ENCODE measurements around the gene CTSO. TPM values are rescaled to one million over a fixed set of nuclear protein-coding genes. Genes with fewer than 3 reads are reported as not detected.

Gene CTSO
- polyA plus RNA-seq, 1 experiment, result 24.0 TPM

GRCh38 chr4:155964016-155964891, 10.6 kb upstream of the CTSO start:
- H3K27me3 ChIP-seq (ENCODE audit: control insufficient read depth, insufficient read depth, low read length), result no peaks in the 10 kb centered on the region
- CTCF ChIA-PET, result interaction anchor here (3.2 kb wide), 1 partner anchor 11 kb away, joined by 12 read pairs; the partner anchor contains the start of gene CTSO
- no peak overlapping the region for H3K27ac ChIP-seq (ENCODE audit: low read depth, low read length)
- H3K9me3 ChIP-seq (ENCODE audit: control insufficient read depth, insufficient read depth, low read length), result no peaks in the 10 kb centered on the region
- TF ChIP-seq CTCF (IDR thresholded peaks at IDR 0.05; ENCODE audit: low read depth, low read length), result no peak
- POLR2A ChIA-PET, result no interaction called here
- DNase-seq (ENCODE audit: low read depth, low spot score), result no peak
- no peak overlapping the region for H3K4me3 ChIP-seq (ENCODE audit: low read depth, low read length)

GRCh38 chr4:155962767-155963166, 9.1 kb upstream of the CTSO start:
- Histone ChIP-seq H3K27me3 (ENCODE audit: control insufficient read depth, insufficient read depth, low read length) (no peaks in the 10 kb centered on the region), H3K9me3 (ENCODE audit: control insufficient read depth, insufficient read depth, low read length) (no peaks in the 10 kb centered on the region), H3K27ac (ENCODE audit: low read depth, low read length) (no peak overlapping the region), H3K4me3 (ENCODE audit: low read depth, low read length) (no peak overlapping the region)
- CTCF ChIA-PET, result interaction anchor here (1.1 kb wide), 1 partner anchor 560 kb away, joined by 4 read pairs; no protein-coding TSS in a partner anchor
- DNase-seq (ENCODE audit: low read depth, low spot score), result no peak
- POLR2A ChIA-PET, result no interaction called here
- TF ChIP-seq CTCF (IDR thresholded peaks at IDR 0.05; ENCODE audit: low read depth, low read length), result no peak

GRCh38 chr4:155961575-155961974, 7.9 kb upstream of the CTSO start:
- H3K27me3 ChIP-seq (ENCODE audit: control insufficient read depth, insufficient read depth, low read length), result no peaks in the 10 kb centered on the region
- no peaks in the 10 kb centered on the region for H3K9me3 ChIP-seq (ENCODE audit: control insufficient read depth, insufficient read depth, low read length)
- POLR2A ChIA-PET, result no interaction called here
- H3K4me3 ChIP-seq (ENCODE audit: low read depth, low read length), result no peak overlapping the region
- H3K27ac ChIP-seq (ENCODE audit: low read depth, low read length), result no peak overlapping the region
- CTCF ChIA-PET, result interaction anchor here (0.7 kb wide), 1 partner anchor 143 kb away, joined by 3 read pairs; no protein-coding TSS in a partner anchor
- no peak for TF ChIP-seq CTCF (IDR thresholded peaks at IDR 0.05; ENCODE audit: low read depth, low read length)
- DNase-seq (ENCODE audit: low read depth, low spot score), result no peak

DNA sequence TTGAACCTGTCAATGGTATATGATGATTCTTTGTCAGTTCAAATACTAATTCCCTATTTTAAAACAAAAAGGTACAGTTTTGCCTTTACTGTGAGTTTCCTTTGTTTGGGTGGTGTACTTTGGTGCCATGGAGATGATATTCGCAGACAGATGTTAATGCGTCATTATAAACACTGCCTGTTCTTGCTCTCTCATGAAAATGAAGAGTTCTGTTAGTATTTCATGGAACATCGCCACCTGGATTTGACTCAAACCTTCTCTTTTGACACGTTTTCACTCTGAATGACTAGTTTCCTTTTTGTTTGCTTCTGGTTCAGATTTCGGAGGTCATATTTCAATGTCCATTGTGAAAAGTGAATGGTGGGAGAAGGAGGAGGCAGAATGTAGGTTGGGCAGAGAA, 6.9 kb upstream of the CTSO start:
- ChIA-PET POLR2A (no interaction called here), CTCF (no interaction called here)
- H3K4me3 ChIP-seq (ENCODE audit: low read depth, low read length), result no peak overlapping the region
- H3K27me3 ChIP-seq (ENCODE audit: control insufficient read depth, insufficient read depth, low read length), result no peaks in the 10 kb centered on the region
- DNase-seq (ENCODE audit: low read depth, low spot score), result no peak
- TF ChIP-seq CTCF (IDR thresholded peaks at IDR 0.05; ENCODE audit: low read depth, low read length), result no peak
- H3K27ac ChIP-seq (ENCODE audit: low read depth, low read length), result no peak overlapping the region
- H3K9me3 ChIP-seq (ENCODE audit: control insufficient read depth, insufficient read depth, low read length), result no peaks in the 10 kb centered on the region

DNA sequence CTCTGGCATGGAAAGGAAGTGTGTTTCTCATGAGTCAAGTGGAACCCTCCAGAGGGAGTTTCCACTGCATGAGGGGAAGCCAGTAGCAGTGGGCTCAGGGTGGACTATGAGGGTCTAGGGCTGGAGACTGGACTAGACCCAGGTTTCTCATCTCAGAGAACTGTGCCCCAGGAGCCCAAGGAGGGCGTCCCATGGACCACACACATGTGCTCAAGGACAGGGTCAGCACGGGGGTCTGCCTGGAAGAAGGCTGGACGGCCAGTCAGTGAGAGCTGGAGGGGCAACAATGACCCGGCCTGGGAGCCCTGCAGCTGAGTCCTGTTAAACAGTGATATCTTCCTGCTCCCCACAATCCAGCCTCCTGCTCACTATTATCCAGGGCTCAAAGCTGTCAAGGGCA, 5.8 kb upstream of the CTSO start:
- no peaks in the 10 kb centered on the region for H3K9me3 ChIP-seq (ENCODE audit: control insufficient read depth, insufficient read depth, low read length)
- H3K4me3 ChIP-seq (ENCODE audit: low read depth, low read length), result no peak overlapping the region
- DNase-seq (ENCODE audit: low read depth, low spot score), result no peak
- ChIA-PET CTCF (no interaction called here), POLR2A (no interaction called here)
- no peak for TF ChIP-seq CTCF (IDR thresholded peaks at IDR 0.05; ENCODE audit: low read depth, low read length)
- no peak overlapping the region for H3K27ac ChIP-seq (ENCODE audit: low read depth, low read length)
- H3K27me3 ChIP-seq (ENCODE audit: control insufficient read depth, insufficient read depth, low read length), result no peaks in the 10 kb centered on the region
